Spleen (tissue), 11 donors: ENCODE data around the gene SLC47A1. TPM values are rescaled to one million over a fixed set of nuclear protein-coding genes. Genes with fewer than 3 reads are reported as not detected.

Experiments
- DNase-seq: peaks from one replicate; pipeline ENCODE4 v3.0.0-alpha.2; 2020
- H3K27ac ChIP-seq, 8 donors: fragments of 200-600 bp; sonication (generic) in 7 of 8; 1 replicate in 4 of 8; 2 replicates in 4 of 8; pipeline versions ENCODE4 v1.5.0 to v1.8.0; 2016 to 2021; ENCODE audit warnings: inconsistent platforms in 4 of 8, mild to moderate bottlenecking in 4 of 8, moderate library complexity in 1 of 8
- H3K27me3 ChIP-seq, 7 donors: fragments of 200-600 bp; sonication (generic) in 6 of 7; replicated peaks in 1 of 7; 1 replicate in 4 of 7; 2 replicates in 3 of 7; pipeline versions ENCODE4 v1.5.0 to v1.8.0; 2016 to 2021; ENCODE audit warnings: inconsistent platforms in 3 of 7, mild to moderate bottlenecking in 1 of 7
- H3K36me3 ChIP-seq, 6 donors: fragments of 200-600 bp; sonication (generic) in 5 of 6; 1 replicate in 4 of 6; 2 replicates in 2 of 6; pipeline versions ENCODE4 v1.5.0 to v1.8.0; 2016 to 2021; ENCODE audit warnings: inconsistent platforms in 2 of 6
- H3K4me1 ChIP-seq, 6 donors: fragments of 200-600 bp; sonication (generic) in 5 of 6; 1 replicate in 3 of 6; 2 replicates in 3 of 6; pipeline versions ENCODE4 v1.5.0 to v1.8.0; 2016 to 2021; ENCODE audit warnings: inconsistent platforms in 3 of 6
- H3K4me3 ChIP-seq, 8 donors: fragments of 200-600 bp; sonication (generic) in 7 of 8; 1 replicate in 4 of 8; 2 replicates in 4 of 8; pipeline versions ENCODE4 v1.5.0 to v1.8.0; 2016 to 2021; ENCODE audit warnings: inconsistent platforms in 4 of 8, mild to moderate bottlenecking in 4 of 8, moderate library complexity in 2 of 8
- H3K9me3 ChIP-seq, 8 donors: fragments of 200-600 bp; sonication (generic) in 7 of 8; 1 replicate in 4 of 8; 2 replicates in 4 of 8; pipeline versions ENCODE4 v1.5.0 to v1.8.0; 2016 to 2021; ENCODE audit warnings: inconsistent platforms in 4 of 8
- CTCF ChIP-seq, 11 experiments: fragments of 200-600 bp in 7 of 11; fragments of 450-650 bp in 4 of 11; sonication (generic) in 4 of 11; IDR thresholded peaks in 8 of 11; conservative IDR thresholded peaks in 3 of 11; 1 replicate in 7 of 11; 2 replicates in 4 of 11; pipeline versions ENCODE4 v1.4.0 to v1.8.0; 2016 to 2021; ENCODE audit warnings: antibody characterized with exemption in 11 of 11, inconsistent platforms in 4 of 11, mild to moderate bottlenecking in 1 of 11
- POLR2A ChIP-seq, 3 donors: fragments of 450-650 bp; IDR thresholded peaks; one replicate each; pipeline ENCODE4 v1.5.1; 2017; ENCODE audit warnings: antibody characterized with exemption in 3 of 3, mild to moderate bottlenecking in 1 of 3
- POLR2AphosphoS5 ChIP-seq, 3 donors: sonication (generic); formaldehyde crosslinking; IDR thresholded peaks; one replicate each; pipeline ENCODE4 v1.5.1; 2017; ENCODE audit warnings: antibody characterized with exemption in 3 of 3
- WGBS, 5 donors: extraction: QIAGEN DNeasy Blood & Tissue Kit in 3 of 5; methylation state at CpG; one replicate each; pipeline versions ENCODE4 v1.1.5 to v1.1.7; 2013 to 2018; 5-methylcytosine and 5-hydroxymethylcytosine counted together
- intact Hi-C: fragments of 100-400 bp; cut with DNase I; formaldehyde crosslinking; loops from one replicate; pipeline ENCODE4 v1.15.0; 2023; ENCODE audit warnings: low total_unique reads
- polyA plus RNA-seq, 3 donors: library from polyadenylated mRNA; stranded (reverse); fragments of 200-250 nt; gene quantifications; one replicate each; pipeline ENCODE4 v1.2.1, GENCODE V29; 2013
- total RNA-seq, 7 donors: library from RNA; depleted of rRNA in 3 of 7; stranded (reverse); fragments of >200 nt in 3 of 7; fragmentation: NEBNext Ultra II Directional in 4 of 7; extraction: Animal tissue kit (Norgen Biotek cat#: 25700) in 4 of 7; gene quantifications; one replicate each; pipeline versions ENCODE4 v1.1.0 to v1.2.1, GENCODE V29; 2016 to 2021
- donor health status: healthy with polysubstance abuse.
- donor health status: DM: no; HTN: no; CAD: no; lungs with moderate emphysema.
- donor health status: DM: no; HTN: no; CAD: no.
- donor health status: Bipolar disorder and iron deficiency.
- donor health status: healthy.
- donor health status: DM: no; HTN: no; CAD: no.
- donor health status: DM: yes; HTN: yes; CAD: no.

The SLC47A1 gene
- total and polyA plus RNA-seq, 10 donors, result 1.2 to 23.0 (median 5.6) TPM

- Histone ChIP-seq H3K36me3 (no peaks in the 10 kb centered on the region), H3K4me3 (no peak overlapping the region), H3K27ac (no peak overlapping the region), H3K9me3 (no peaks in the 10 kb centered on the region), H3K4me1 (peaks cover 9 to 26% (median 11%) of the 10 kb centered on the region in 6 donors), H3K27me3 (no peaks in the 10 kb centered on the region)
- no peak for DNase-seq
- 82 to 97% (median 96%) methylated on average over 5 of the region's 5 CpGs for WGBS, 5 donors
- intact Hi-C loops, result no loop called here
- TF ChIP-seq CTCF (IDR thresholded peaks at IDR 0.05 in 8 of 11, conservative IDR thresholded peaks at IDR 0.05 in 3 of 11) (no peak), POLR2AphosphoS5 (IDR thresholded peaks at IDR 0.05) (no peak), POLR2A (IDR thresholded peaks at IDR 0.05) (no peak)
These were observed 17.5 kb downstream of the SLC47A1 start for GRCh38 chr17:19551165-19551564.

GRCh38 chr17:19551591-19552148, 18.0 kb downstream of the SLC47A1 start:
- no peaks in the 10 kb centered on the region for H3K27me3 ChIP-seq
- no peaks in the 10 kb centered on the region for H3K9me3 ChIP-seq
- H3K27ac ChIP-seq, result no peak overlapping the region
- intact Hi-C loops, result no loop called here
- DNase-seq, result no peak
- peaks cover 4 to 21% (median 8%) of the 10 kb centered on the region in 6 donors for H3K4me1 ChIP-seq
- H3K36me3 ChIP-seq, result no peaks in the 10 kb centered on the region
- 83 to 90% (median 88%) methylated on average over 5 to 9 of the region's 9 CpGs for WGBS, 5 donors
- TF ChIP-seq CTCF (IDR thresholded peaks at IDR 0.05 in 8 of 11, conservative IDR thresholded peaks at IDR 0.05 in 3 of 11) (no peak), POLR2AphosphoS5 (IDR thresholded peaks at IDR 0.05) (no peak), POLR2A (IDR thresholded peaks at IDR 0.05) (no peak)
- H3K4me3 ChIP-seq, result no peak overlapping the region

GRCh38 chr17:19553036-19553435, 19.4 kb downstream of the SLC47A1 start:
- Histone ChIP-seq H3K27ac (no peak overlapping the region), H3K4me1 (peaks cover 0 to 14% (median 3%) of the 10 kb centered on the region in 6 donors), H3K36me3 (no peaks in the 10 kb centered on the region), H3K27me3 (no peaks in the 10 kb centered on the region), H3K4me3 (no peak overlapping the region), H3K9me3 (peaks cover 0 to 2% (median 0%) of the 10 kb centered on the region in 8 donors)
- DNase-seq, result no peak
- WGBS, 5 donors, result 92 to 96% (median 93%) methylated on average over 8 of the region's 8 CpGs
- intact Hi-C loops, result no loop called here
- TF ChIP-seq POLR2A (IDR thresholded peaks at IDR 0.05) (no peak), CTCF (IDR thresholded peaks at IDR 0.05 in 8 of 11, conservative IDR thresholded peaks at IDR 0.05 in 3 of 11) (no peak), POLR2AphosphoS5 (IDR thresholded peaks at IDR 0.05) (no peak)

- Histone ChIP-seq H3K27me3 (no peaks in the 10 kb centered on the region), H3K36me3 (no peaks in the 10 kb centered on the region), H3K4me1 (peaks cover 0 to 14% (median 3%) of the 10 kb centered on the region in 6 donors), H3K4me3 (no peak overlapping the region), H3K9me3 (peaks cover 0 to 9% (median 2%) of the 10 kb centered on the region in 8 donors), H3K27ac (peak overlapping the region; percentile 58 to 83 (median 76))
- intact Hi-C loops, result no loop called here
- 56 to 70% (median 62%) methylated on average over 9 of the region's 9 CpGs for WGBS, 5 donors
- no peak for DNase-seq
- TF ChIP-seq POLR2AphosphoS5 (IDR thresholded peaks at IDR 0.05) (peak in 1 of 3 donors; percentile 61), POLR2A (IDR thresholded peaks at IDR 0.05) (no peak), CTCF (IDR thresholded peaks at IDR 0.05 in 8 of 11, conservative IDR thresholded peaks at IDR 0.05 in 3 of 11) (peak in 1 of 11 experiments; percentile 10)
These were observed 20.7 kb downstream of the SLC47A1 start for GRCh38 chr17:19554393-19554792.
